Smooth muscle cell (in vitro differentiated cells): ENCODE results near the gene STC2. TPM values are rescaled to one million over a fixed set of nuclear protein-coding genes. Genes with fewer than 3 reads are reported as not detected.

Experiments
- DNase-seq: peaks from one replicate; lab custom pipeline; 2025; ENCODE audit not compliant: unreplicated experiment; lab: John Stamatoyannopoulos, UW
- H2AFZ ChIP-seq: fragments of 200-600 bp; sonication (generic); 2 replicates; pipeline ENCODE4 v1.6.0; 2016; ENCODE audit warnings: antibody characterized with exemption, low read depth, mild to moderate bottlenecking
- H3F3A ChIP-seq: fragments of 200-600 bp; sonication (generic); 2 replicates; pipeline ENCODE4 v1.6.0; 2017; ENCODE audit warnings: antibody characterized with exemption, low read depth
- H3K27ac ChIP-seq: fragments of 200-600 bp; sonication (generic); 2 replicates; pipeline ENCODE4 v1.5.1; 2016; ENCODE audit warnings: low read depth, mild to moderate bottlenecking
- H3K27me3 ChIP-seq: fragments of 200-600 bp; sonication (generic); 2 replicates; pipeline ENCODE4 v1.6.1; 2016; ENCODE audit warnings: low read depth, mild to moderate bottlenecking
- H3K36me3 ChIP-seq: fragments of 200-600 bp; sonication (generic); 2 replicates; pipeline ENCODE4 v1.5.1; 2016; ENCODE audit warnings: low read depth
- H3K4me1 ChIP-seq: fragments of 200-600 bp; sonication (generic); 2 replicates; pipeline ENCODE4 v1.5.1; 2016; ENCODE audit warnings: low read depth
- H3K4me2 ChIP-seq: fragments of 200-600 bp; sonication (generic); 2 replicates; pipeline ENCODE4 v1.6.0; 2016; ENCODE audit warnings: mild to moderate bottlenecking
- H3K4me3 ChIP-seq: fragments of 200-600 bp; sonication (generic); 2 replicates; pipeline ENCODE4 v1.5.1; 2016; ENCODE audit warnings: mild to moderate bottlenecking
- H3K79me2 ChIP-seq: fragments of 200-600 bp; sonication (generic); 2 replicates; pipeline ENCODE4 v1.6.0; 2016; ENCODE audit warnings: low read depth, mild to moderate bottlenecking
- H3K9ac ChIP-seq: fragments of 200-600 bp; sonication (generic); 2 replicates; pipeline ENCODE4 v1.6.0; 2016; ENCODE audit warnings: low read depth
- H3K9me3 ChIP-seq: fragments of 200-600 bp; sonication (generic); replicated peaks from 2 replicates; pipeline ENCODE4 v1.5.1; 2016; ENCODE audit warnings: low read depth
- H4K20me1 ChIP-seq: fragments of 200-600 bp; sonication (generic); 2 replicates; pipeline ENCODE4 v1.6.0; 2016; ENCODE audit warnings: low read depth
- WGBS: methylation state at CpG from one replicate; pipeline ENCODE4 v1.1.7; 2016; ENCODE audit warnings: low lambda C conversion rate; 5-methylcytosine and 5-hydroxymethylcytosine counted together
- polyA plus RNA-seq: library from polyadenylated mRNA; unstranded; fragments of >200 nt; fragmentation: Nextera tagmentation; extraction: Ambion mirVana; gene quantifications from 2 replicates; pipeline ENCODE4 v1.2.1, GENCODE V29; 2016
- total RNA-seq: library from RNA; depleted of rRNA; stranded (reverse); fragments of >200 nt; gene quantifications from 2 replicates; pipeline ENCODE4 v1.2.3, GENCODE V29; 2014
- TF ChIP-seq, protein P1 (sequence below): fragments of 200-600 bp; sonication (generic); IDR thresholded peaks from 2 replicates; pipeline ENCODE4 v1.5.1; 2017; ENCODE audit warnings: borderline replicate concordance, mild to moderate bottlenecking, antibody characterized with exemption; ENCODE audit not compliant: insufficient read depth, poor library complexity, severe bottlenecking

STC2 gene
- total and polyA plus RNA-seq, 2 experiments from 2014 or later = 54.3 to 75.4 TPM

DNA sequence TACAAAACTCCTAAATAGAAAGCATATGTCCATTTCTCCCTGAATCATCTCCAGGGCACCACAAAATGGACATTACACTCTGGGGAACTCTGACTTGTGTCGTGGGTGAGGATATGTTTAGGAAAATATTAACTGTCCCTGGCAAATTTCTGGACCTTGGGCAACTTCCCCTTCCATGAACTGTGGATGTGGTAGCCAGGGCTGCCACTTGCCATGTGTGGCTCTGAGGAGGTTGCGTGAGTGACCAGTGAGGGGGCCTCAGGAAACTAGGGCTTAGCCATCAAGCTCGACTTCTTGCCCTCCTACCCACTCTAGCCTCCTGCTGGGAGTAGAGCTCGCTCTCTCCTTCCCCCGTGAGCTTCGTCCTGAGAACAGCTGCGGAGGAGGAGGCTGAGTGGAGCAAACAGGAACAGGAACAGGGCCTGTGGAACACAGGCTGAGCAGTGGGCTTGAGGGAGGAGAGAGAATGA is 13.8 kb upstream of the STC2 start:
- Histone ChIP-seq H3K9me3 (no peaks in the 10 kb centered on the region), H3K4me2 (peak overlapping the region; percentile 8), H2AFZ (no peak overlapping the region), H4K20me1 (no peaks in the 10 kb centered on the region), H3K79me2 (no peaks in the 10 kb centered on the region), H3F3A (no peaks in the 10 kb centered on the region), H3K9ac (no peak overlapping the region), H3K4me3 (no peak overlapping the region), H3K36me3 (no peaks in the 10 kb centered on the region), H3K27me3 (no peaks in the 10 kb centered on the region), H3K4me1 (no peaks in the 10 kb centered on the region), H3K27ac (no peak overlapping the region)
- TF ChIP-seq, protein P1, sequence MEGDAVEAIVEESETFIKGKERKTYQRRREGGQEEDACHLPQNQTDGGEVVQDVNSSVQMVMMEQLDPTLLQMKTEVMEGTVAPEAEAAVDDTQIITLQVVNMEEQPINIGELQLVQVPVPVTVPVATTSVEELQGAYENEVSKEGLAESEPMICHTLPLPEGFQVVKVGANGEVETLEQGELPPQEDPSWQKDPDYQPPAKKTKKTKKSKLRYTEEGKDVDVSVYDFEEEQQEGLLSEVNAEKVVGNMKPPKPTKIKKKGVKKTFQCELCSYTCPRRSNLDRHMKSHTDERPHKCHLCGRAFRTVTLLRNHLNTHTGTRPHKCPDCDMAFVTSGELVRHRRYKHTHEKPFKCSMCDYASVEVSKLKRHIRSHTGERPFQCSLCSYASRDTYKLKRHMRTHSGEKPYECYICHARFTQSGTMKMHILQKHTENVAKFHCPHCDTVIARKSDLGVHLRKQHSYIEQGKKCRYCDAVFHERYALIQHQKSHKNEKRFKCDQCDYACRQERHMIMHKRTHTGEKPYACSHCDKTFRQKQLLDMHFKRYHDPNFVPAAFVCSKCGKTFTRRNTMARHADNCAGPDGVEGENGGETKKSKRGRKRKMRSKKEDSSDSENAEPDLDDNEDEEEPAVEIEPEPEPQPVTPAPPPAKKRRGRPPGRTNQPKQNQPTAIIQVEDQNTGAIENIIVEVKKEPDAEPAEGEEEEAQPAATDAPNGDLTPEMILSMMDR = no peak
- 50% methylated on average over 7 of the region's 7 CpGs for WGBS
- no peak for DNase-seq

DNA sequence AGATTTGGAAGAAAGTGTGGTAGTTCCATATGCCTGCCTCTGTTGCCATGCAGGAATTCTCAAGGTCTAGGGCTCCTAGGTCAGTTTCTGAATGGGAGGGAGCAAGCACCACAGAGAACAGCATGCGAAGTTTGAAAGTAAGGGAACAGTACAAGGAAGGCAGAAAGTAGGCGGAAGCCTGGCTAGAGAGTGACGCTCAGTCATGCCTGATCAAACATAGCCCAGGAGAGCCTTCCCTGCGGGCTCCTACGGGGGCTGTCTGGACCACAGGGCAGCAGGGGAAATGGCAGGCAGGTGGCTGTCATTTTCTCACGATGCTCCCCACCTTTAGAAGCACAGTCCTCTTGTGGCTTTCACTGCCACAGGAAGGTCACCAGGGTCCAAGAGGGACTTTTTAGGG is 12.8 kb upstream of the STC2 start:
- H3K9ac ChIP-seq = no peak overlapping the region

DNA sequence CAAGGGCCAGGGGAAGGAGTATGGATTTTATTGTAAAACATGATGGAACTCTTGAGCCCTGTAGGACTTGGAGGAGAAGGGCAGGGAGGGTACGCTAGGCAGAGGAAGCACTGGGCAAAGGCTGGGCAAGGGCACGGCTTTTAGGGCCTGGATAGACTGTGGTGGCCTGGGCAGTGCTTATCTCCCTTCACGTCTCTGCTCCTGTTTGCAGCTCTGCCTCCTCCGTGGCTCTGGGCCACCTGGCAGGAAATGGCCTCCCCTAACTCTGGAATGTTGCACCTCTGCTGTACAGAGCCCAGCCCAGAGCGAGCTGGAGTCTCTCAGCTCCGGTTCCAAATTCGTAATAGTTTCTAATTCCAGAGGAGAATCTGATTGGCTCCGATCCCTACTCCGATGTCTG is 12.2 kb upstream of the STC2 start:
- Histone ChIP-seq H2AFZ (no peak overlapping the region), H3K4me2 (no peak overlapping the region)
- 83% methylated on average over 9 of the region's 9 CpGs for WGBS

More for the DNA sequence above, 12.8 kb upstream of the STC2 start:
- Histone ChIP-seq H4K20me1 (no peaks in the 10 kb centered on the region), H3K79me2 (no peaks in the 10 kb centered on the region), H3F3A (no peaks in the 10 kb centered on the region), H3K4me1 (no peaks in the 10 kb centered on the region), H2AFZ (no peak overlapping the region), H3K36me3 (no peaks in the 10 kb centered on the region), H3K4me2 (no peak overlapping the region), H3K9me3 (no peaks in the 10 kb centered on the region), H3K27me3 (no peaks in the 10 kb centered on the region), H3K4me3 (no peak overlapping the region), H3K27ac (no peak overlapping the region)
- 82% methylated on average over 6 of the region's 6 CpGs for WGBS
- no peak for DNase-seq
- TF ChIP-seq, protein P1 = no peak

DNA sequence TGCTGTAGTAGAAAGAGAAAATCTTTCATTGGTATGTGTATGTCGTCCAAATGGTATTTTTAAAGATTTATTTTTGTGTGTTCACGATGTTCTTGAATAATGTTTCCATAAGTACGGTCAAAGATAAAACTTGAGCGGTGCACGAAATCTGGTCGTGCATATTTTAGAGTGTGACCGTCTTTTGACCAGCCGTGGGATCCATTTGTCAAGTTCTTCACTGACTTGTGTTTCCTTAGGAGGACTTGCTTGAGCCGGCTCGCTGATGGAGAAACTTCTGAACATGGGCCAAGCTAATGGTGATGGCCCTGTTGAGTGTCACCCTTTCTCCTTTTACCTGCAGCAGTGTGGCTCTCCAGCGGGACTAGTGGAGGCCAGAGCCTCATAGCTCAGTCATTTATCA is 11.1 kb upstream of the STC2 start:
- Histone ChIP-seq H3K4me2 (no peak overlapping the region), H3K27ac (no peak overlapping the region), H3F3A (no peaks in the 10 kb centered on the region), H3K36me3 (no peaks in the 10 kb centered on the region), H3K4me1 (no peaks in the 10 kb centered on the region), H3K79me2 (no peaks in the 10 kb centered on the region), H2AFZ (no peak overlapping the region), H4K20me1 (no peaks in the 10 kb centered on the region), H3K9me3 (no peaks in the 10 kb centered on the region), H3K27me3 (no peaks in the 10 kb centered on the region), H3K9ac (no peak overlapping the region), H3K4me3 (no peak overlapping the region)
- 93% methylated on average over 11 of the region's 11 CpGs for WGBS
- TF ChIP-seq, protein P1 = no peak
- no peak for DNase-seq

More for the DNA sequence above, 12.2 kb upstream of the STC2 start:
- Histone ChIP-seq H3K4me3 (no peak overlapping the region), H3K27me3 (no peaks in the 10 kb centered on the region), H3K36me3 (no peaks in the 10 kb centered on the region), H3K9ac (no peak overlapping the region), H3K79me2 (no peaks in the 10 kb centered on the region), H3K9me3 (no peaks in the 10 kb centered on the region), H3F3A (no peaks in the 10 kb centered on the region), H3K27ac (no peak overlapping the region), H3K4me1 (no peaks in the 10 kb centered on the region), H4K20me1 (no peaks in the 10 kb centered on the region)
- DNase-seq = no peak
- TF ChIP-seq, protein P1 = no peak
